WTC11 (cell line): ENCODE data around the gene CCR5. TPM values are rescaled to one million over a fixed set of nuclear protein-coding genes. Genes with fewer than 3 reads are reported as not detected.

Experiments used
- ATAC-seq: fragments of 200-7000 bp; cut with Tn5 transposase; 2 replicates; pipeline ENCODE4 v1.10.0; 2021; ENCODE audit warnings: mild to moderate bottlenecking, moderate library complexity
- CTCF ChIA-PET: fragments of 300-600 bp; sonication (Branson Sonifier 250); formaldehyde crosslinking; loops from one replicate; lab custom pipeline; 2021; ENCODE audit warnings: antibody characterized with exemption; lab: Charles Lee
- POLR2A ChIA-PET: fragments of 350-600 bp; sonication (Branson Sonifier 250); formaldehyde crosslinking; loops from one replicate; lab custom pipeline; 2021; ENCODE audit warnings: antibody characterized with exemption; lab: Charles Lee
- DNase-seq: peaks from one replicate; pipeline ENCODE4 v3.0.0; 2021; ENCODE audit warnings: low spot score
- H3K27ac Mint-ChIP-seq: 2 replicates; pipeline ENCODE4 v1.8.0; 2021; ENCODE audit warnings: mixed read lengths
- H3K27me3 Mint-ChIP-seq: 2 replicates; pipeline ENCODE4 v1.8.0; 2021; ENCODE audit warnings: low read depth, mild to moderate bottlenecking, moderate library complexity, mixed read lengths
- H3K36me3 Mint-ChIP-seq: 2 replicates; pipeline ENCODE4 v1.8.0; 2021; ENCODE audit warnings: mixed read lengths
- H3K4me1 Mint-ChIP-seq: 2 replicates; pipeline ENCODE4 v1.8.0; 2022; ENCODE audit warnings: mixed read lengths
- H3K4me3 Mint-ChIP-seq: 2 replicates; pipeline ENCODE4 v1.8.0; 2021; ENCODE audit warnings: mild to moderate bottlenecking, moderate library complexity, mixed read lengths
- H3K9me3 Mint-ChIP-seq: 2 replicates; pipeline ENCODE4 v1.8.0; 2021; ENCODE audit warnings: mixed read lengths
- CREB1 ChIP-seq: sonication (generic); formaldehyde crosslinking; IDR thresholded peaks from 2 replicates; pipeline ENCODE4 v1.8.0; 2023; ENCODE audit warnings: mild to moderate bottlenecking, missing genetic modification reagents
- ESRRA ChIP-seq: sonication (generic); formaldehyde crosslinking; IDR thresholded peaks from 2 replicates; pipeline ENCODE4 v1.8.1; 2022; ENCODE audit warnings: mild to moderate bottlenecking, missing genetic modification reagents, borderline replicate concordance
- FOXP1 ChIP-seq: sonication (generic); formaldehyde crosslinking; IDR thresholded peaks from 2 replicates; pipeline ENCODE4 v1.8.0; 2022; ENCODE audit warnings: missing genetic modification reagents, mild to moderate bottlenecking, moderate library complexity, borderline replicate concordance
- GABPB1 ChIP-seq: sonication (generic); formaldehyde crosslinking; IDR thresholded peaks from 2 replicates; pipeline ENCODE4 v1.8.1; 2023; ENCODE audit warnings: mild to moderate bottlenecking, missing genetic modification reagents
- GRHL2 ChIP-seq: fragments of 250-450 bp; sonication (Bioruptor Pico); IDR thresholded peaks from 2 replicates; pipeline ENCODE4 v1.8.0; 2022; ENCODE audit warnings: mild to moderate bottlenecking, moderate library complexity; ENCODE audit not compliant: insufficient replicate concordance, severe bottlenecking
- MYBL2 ChIP-seq: sonication (generic); formaldehyde crosslinking; IDR thresholded peaks from 2 replicates; pipeline ENCODE4 v1.8.1; 2023; ENCODE audit warnings: mild to moderate bottlenecking, moderate library complexity, missing genetic modification reagents
- NR3C1 ChIP-seq: sonication (generic); formaldehyde crosslinking; conservative IDR thresholded peaks from 2 replicates; pipeline ENCODE4 v1.8.1; 2023; ENCODE audit warnings: low read depth, mild to moderate bottlenecking, missing genetic modification reagents
- OVOL2 ChIP-seq: fragments of 250-450 bp; sonication (Bioruptor Pico); IDR thresholded peaks from 2 replicates; pipeline ENCODE4 v1.9.0; 2021; ENCODE audit warnings: mild to moderate bottlenecking, borderline replicate concordance
- SMAD4 ChIP-seq: sonication (generic); formaldehyde crosslinking; IDR thresholded peaks from 2 replicates; pipeline ENCODE4 v1.8.0; 2022; ENCODE audit warnings: mild to moderate bottlenecking, missing genetic modification reagents
- TP53 ChIP-seq: sonication (generic); formaldehyde crosslinking; IDR thresholded peaks from 2 replicates; pipeline ENCODE4 v1.8.1; 2023; ENCODE audit warnings: mild to moderate bottlenecking, missing genetic modification reagents
- ZNF416 ChIP-seq: fragments of 250-450 bp; sonication (Bioruptor Pico); IDR thresholded peaks from 2 replicates; pipeline ENCODE4 v1.9.0; 2021; ENCODE audit warnings: mild to moderate bottlenecking, inconsistent platforms
- ZNF423 ChIP-seq: fragments of 250-450 bp; sonication (Bioruptor Pico); IDR thresholded peaks from 2 replicates; pipeline ENCODE4 v2.1.2; 2022; ENCODE audit warnings: mild to moderate bottlenecking, moderate library complexity
- total RNA-seq: library from RNA; stranded (reverse); gene quantifications from 3 replicates; pipeline ENCODE4 v1.2.3, GENCODE V29; 2021
- TF ChIP-seq, protein P1 (sequence below): sonication (generic); formaldehyde crosslinking; IDR thresholded peaks from 2 replicates; pipeline ENCODE4 v1.8.1; 2022; ENCODE audit warnings: low read depth, mild to moderate bottlenecking, moderate library complexity, missing genetic modification reagents, borderline replicate concordance
- TF ChIP-seq, protein P2 (sequence below): sonication (generic); formaldehyde crosslinking; IDR thresholded peaks from 2 replicates; pipeline ENCODE4 v1.8.0; 2022; ENCODE audit warnings: missing genetic modification reagents
- TF ChIP-seq, protein P3 (sequence below): sonication (generic); formaldehyde crosslinking; IDR thresholded peaks from 2 replicates; pipeline ENCODE4 v1.8.1; 2022; ENCODE audit warnings: low read depth, missing genetic modification reagents, borderline replicate concordance
- TF ChIP-seq, protein P4 (sequence below): fragments of 250-450 bp; sonication (Bioruptor Pico); IDR thresholded peaks from 2 replicates; pipeline ENCODE4 v1.9.0; 2021; ENCODE audit warnings: mild to moderate bottlenecking
- TF ChIP-seq, protein P5 (sequence below): sonication (generic); formaldehyde crosslinking; IDR thresholded peaks from 2 replicates; pipeline ENCODE4 v1.8.1; 2023; ENCODE audit warnings: mild to moderate bottlenecking, missing genetic modification reagents, borderline replicate concordance
- TF ChIP-seq, protein P6 (sequence below): sonication (generic); formaldehyde crosslinking; IDR thresholded peaks from 2 replicates; pipeline ENCODE4 v1.8.0; 2022; ENCODE audit warnings: mild to moderate bottlenecking, missing genetic modification reagents
- TF ChIP-seq, protein P7 (sequence below): sonication (generic); formaldehyde crosslinking; IDR thresholded peaks from 2 replicates; pipeline ENCODE4 v1.8.1; 2022; ENCODE audit warnings: mild to moderate bottlenecking, moderate library complexity, missing genetic modification reagents

Gene CCR5
- total RNA-seq, 1 experiment from 2014 or later: not detected

DNA sequence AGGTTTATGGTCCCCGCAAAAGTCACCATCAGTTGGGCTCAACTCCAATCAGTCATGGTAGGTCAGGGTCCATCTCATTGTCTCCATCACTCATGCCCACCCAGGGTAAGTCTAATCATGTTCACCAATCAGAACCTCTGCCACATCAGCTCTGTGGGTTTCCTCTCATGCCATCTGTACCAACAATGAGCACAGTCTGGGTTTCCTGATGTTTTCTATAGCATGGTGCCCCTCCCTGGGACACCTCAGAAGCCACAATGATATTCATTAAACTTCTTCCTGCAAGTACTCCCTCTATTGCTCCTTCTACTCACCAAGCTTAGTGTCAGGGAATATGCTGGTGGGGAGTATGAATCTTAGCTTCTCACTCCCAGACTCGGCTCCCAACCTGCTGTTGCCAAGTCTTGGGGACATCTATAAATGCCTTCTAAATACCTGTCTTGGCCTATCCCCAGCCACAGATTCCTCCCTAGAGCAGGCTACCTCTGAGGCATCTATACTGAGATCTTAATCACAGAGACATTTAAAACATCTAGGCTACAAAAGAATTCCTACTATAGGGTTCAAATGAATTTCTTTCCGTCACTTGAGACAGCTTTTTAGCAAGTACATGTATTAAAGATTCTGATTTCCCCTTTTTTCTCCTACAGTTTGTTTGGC is 21.8 kb upstream of the CCR5 start (continued):
- TF ChIP-seq NR3C1 (CRISPR knock-in tag) (no peak), SMAD4 (no peak), ZNF423 (no peak), GRHL2 (CRISPR knock-in tag) (no peak), MYBL2 (CRISPR knock-in tag) (no peak), CREB1 (no peak)
- TF ChIP-seq, protein P1, sequence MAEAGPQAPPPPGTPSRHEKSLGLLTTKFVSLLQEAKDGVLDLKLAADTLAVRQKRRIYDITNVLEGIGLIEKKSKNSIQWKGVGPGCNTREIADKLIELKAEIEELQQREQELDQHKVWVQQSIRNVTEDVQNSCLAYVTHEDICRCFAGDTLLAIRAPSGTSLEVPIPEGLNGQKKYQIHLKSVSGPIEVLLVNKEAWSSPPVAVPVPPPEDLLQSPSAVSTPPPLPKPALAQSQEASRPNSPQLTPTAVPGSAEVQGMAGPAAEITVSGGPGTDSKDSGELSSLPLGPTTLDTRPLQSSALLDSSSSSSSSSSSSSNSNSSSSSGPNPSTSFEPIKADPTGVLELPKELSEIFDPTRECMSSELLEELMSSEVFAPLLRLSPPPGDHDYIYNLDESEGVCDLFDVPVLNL: no peak
- TF ChIP-seq, protein P2, sequence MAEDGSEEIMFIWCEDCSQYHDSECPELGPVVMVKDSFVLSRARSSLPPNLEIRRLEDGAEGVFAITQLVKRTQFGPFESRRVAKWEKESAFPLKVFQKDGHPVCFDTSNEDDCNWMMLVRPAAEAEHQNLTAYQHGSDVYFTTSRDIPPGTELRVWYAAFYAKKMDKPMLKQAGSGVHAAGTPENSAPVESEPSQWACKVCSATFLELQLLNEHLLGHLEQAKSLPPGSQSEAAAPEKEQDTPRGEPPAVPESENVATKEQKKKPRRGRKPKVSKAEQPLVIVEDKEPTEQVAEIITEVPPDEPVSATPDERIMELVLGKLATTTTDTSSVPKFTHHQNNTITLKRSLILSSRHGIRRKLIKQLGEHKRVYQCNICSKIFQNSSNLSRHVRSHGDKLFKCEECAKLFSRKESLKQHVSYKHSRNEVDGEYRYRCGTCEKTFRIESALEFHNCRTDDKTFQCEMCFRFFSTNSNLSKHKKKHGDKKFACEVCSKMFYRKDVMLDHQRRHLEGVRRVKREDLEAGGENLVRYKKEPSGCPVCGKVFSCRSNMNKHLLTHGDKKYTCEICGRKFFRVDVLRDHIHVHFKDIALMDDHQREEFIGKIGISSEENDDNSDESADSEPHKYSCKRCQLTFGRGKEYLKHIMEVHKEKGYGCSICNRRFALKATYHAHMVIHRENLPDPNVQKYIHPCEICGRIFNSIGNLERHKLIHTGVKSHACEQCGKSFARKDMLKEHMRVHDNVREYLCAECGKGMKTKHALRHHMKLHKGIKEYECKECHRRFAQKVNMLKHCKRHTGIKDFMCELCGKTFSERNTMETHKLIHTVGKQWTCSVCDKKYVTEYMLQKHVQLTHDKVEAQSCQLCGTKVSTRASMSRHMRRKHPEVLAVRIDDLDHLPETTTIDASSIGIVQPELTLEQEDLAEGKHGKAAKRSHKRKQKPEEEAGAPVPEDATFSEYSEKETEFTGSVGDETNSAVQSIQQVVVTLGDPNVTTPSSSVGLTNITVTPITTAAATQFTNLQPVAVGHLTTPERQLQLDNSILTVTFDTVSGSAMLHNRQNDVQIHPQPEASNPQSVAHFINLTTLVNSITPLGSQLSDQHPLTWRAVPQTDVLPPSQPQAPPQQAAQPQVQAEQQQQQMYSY (CRISPR knock-in tag): no peak

DNA sequence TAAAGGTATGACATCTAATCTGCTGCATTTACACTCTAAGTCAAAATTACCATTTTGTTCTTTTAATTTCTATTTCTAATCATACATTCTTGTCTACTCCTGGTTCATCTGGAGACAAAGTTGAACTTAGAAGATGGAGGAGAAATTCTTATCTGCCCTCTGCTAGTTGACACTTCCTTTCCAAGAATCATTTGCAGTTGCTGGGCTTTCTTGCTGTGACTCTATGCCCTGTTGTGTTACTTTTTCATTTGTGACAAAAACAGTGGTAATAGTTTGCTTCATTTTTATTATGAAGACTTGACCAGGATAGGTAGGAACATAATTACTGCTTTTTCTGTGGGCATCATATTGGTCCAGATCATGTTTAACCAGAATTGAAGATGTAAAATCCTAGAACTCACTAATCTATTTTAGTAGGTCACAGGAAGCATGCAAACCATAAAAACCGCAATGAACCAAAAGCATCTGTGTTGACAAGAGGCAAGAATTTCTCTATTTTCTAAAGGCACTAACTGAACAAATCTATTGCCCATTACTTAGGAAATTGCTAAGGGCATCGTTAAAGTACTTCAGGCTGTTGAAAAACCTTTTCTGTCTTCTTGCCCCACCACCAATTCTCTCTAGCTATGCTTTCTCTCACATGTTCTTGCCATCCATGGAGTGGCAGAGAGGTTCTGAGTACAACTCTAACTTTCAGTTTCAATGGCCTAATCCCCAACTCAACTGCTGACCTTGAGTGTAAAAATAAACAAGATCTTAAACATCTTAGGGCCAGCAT is 21.1 kb upstream of the CCR5 start:
- peaks cover 50% of the 10 kb centered on the region for H3K9me3 Mint-ChIP-seq
- no peak for TF ChIP-seq ZNF416 (CRISPR knock-in tag)
- TF ChIP-seq, protein P3, sequence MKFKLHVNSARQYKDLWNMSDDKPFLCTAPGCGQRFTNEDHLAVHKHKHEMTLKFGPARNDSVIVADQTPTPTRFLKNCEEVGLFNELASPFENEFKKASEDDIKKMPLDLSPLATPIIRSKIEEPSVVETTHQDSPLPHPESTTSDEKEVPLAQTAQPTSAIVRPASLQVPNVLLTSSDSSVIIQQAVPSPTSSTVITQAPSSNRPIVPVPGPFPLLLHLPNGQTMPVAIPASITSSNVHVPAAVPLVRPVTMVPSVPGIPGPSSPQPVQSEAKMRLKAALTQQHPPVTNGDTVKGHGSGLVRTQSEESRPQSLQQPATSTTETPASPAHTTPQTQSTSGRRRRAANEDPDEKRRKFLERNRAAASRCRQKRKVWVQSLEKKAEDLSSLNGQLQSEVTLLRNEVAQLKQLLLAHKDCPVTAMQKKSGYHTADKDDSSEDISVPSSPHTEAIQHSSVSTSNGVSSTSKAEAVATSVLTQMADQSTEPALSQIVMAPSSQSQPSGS (CRISPR knock-in tag): no peak
- TF ChIP-seq, protein P4, sequence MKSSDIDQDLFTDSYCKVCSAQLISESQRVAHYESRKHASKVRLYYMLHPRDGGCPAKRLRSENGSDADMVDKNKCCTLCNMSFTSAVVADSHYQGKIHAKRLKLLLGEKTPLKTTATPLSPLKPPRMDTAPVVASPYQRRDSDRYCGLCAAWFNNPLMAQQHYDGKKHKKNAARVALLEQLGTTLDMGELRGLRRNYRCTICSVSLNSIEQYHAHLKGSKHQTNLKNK (CRISPR knock-in tag): no peak
- TF ChIP-seq, protein P5, sequence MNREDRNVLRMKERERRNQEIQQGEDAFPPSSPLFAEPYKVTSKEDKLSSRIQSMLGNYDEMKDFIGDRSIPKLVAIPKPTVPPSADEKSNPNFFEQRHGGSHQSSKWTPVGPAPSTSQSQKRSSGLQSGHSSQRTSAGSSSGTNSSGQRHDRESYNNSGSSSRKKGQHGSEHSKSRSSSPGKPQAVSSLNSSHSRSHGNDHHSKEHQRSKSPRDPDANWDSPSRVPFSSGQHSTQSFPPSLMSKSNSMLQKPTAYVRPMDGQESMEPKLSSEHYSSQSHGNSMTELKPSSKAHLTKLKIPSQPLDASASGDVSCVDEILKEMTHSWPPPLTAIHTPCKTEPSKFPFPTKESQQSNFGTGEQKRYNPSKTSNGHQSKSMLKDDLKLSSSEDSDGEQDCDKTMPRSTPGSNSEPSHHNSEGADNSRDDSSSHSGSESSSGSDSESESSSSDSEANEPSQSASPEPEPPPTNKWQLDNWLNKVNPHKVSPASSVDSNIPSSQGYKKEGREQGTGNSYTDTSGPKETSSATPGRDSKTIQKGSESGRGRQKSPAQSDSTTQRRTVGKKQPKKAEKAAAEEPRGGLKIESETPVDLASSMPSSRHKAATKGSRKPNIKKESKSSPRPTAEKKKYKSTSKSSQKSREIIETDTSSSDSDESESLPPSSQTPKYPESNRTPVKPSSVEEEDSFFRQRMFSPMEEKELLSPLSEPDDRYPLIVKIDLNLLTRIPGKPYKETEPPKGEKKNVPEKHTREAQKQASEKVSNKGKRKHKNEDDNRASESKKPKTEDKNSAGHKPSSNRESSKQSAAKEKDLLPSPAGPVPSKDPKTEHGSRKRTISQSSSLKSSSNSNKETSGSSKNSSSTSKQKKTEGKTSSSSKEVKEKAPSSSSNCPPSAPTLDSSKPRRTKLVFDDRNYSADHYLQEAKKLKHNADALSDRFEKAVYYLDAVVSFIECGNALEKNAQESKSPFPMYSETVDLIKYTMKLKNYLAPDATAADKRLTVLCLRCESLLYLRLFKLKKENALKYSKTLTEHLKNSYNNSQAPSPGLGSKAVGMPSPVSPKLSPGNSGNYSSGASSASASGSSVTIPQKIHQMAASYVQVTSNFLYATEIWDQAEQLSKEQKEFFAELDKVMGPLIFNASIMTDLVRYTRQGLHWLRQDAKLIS (CRISPR knock-in tag): no peak
- TF ChIP-seq, protein P6, sequence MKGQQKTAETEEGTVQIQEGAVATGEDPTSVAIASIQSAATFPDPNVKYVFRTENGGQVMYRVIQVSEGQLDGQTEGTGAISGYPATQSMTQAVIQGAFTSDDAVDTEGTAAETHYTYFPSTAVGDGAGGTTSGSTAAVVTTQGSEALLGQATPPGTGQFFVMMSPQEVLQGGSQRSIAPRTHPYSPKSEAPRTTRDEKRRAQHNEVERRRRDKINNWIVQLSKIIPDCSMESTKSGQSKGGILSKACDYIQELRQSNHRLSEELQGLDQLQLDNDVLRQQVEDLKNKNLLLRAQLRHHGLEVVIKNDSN (CRISPR knock-in tag): no peak
- TF ChIP-seq TP53: no peak
- TF ChIP-seq, protein P7, sequence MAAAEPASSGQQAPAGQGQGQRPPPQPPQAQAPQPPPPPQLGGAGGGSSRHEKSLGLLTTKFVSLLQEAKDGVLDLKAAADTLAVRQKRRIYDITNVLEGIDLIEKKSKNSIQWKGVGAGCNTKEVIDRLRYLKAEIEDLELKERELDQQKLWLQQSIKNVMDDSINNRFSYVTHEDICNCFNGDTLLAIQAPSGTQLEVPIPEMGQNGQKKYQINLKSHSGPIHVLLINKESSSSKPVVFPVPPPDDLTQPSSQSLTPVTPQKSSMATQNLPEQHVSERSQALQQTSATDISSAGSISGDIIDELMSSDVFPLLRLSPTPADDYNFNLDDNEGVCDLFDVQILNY (CRISPR knock-in tag): no peak
- no peak for TF ChIP-seq OVOL2 (CRISPR knock-in tag)
- no peak for TF ChIP-seq ESRRA
- TF ChIP-seq FOXP1 (CRISPR knock-in tag): no peak
- no peak for TF ChIP-seq GABPB1 (CRISPR knock-in tag)
- peaks cover 16% of the 10 kb centered on the region for H3K36me3 Mint-ChIP-seq
- ChIA-PET POLR2A (no interaction called here), CTCF (no interaction called here)
- H3K27ac Mint-ChIP-seq: no peak overlapping the region
- no peak for ATAC-seq
- no peak for DNase-seq
- H3K4me3 Mint-ChIP-seq: no peak overlapping the region
- peaks cover 11% of the 10 kb centered on the region; the same call in 1 of the 2 replicates for H3K4me1 Mint-ChIP-seq
- H3K27me3 Mint-ChIP-seq: peaks cover 3% of the 10 kb centered on the region
